ENCODE data around the gene BAG1.

DNA sequence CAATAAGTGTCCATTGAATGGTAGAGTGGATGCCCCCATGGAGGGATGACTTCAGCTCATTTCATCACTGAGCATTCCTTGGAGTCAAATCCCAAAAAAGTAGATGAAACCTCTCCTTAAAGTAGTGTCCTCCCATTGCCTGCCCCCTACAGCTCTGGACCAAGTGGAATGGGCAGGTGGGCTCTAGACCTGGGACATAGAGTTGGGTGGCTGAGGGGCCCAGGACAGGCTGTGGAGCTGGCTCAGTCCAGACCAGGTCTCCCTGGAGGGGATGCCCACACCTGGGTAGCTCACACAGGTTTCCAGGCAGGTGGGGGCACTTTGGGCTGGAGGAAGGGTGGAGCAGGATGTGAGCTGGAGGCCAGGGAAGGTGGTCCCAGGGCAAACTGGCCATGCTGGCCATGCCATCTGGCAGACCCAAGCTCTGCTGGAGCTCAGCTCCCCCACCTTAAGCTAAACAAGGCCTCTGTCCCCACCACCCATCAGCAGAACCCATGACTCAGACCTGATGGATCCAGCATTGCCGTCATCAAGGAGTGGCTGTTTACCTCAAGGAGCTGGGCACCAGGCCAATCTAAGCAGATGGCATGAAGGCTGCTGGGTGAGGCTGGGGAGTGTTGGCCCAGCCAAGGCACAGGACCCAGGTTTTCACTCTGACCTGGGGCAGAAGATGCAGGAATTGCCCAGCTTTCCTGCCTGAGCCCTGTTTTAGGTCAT is 30.7 kb downstream of the BAG1 start:
- TF ChIP-seq CTCF (IDR thresholded peaks at IDR 0.05 in 4 of 5, conservative IDR thresholded peaks at IDR 0.05 in 1 of 5) = no peak
- TF ChIP-seq POLR2A (IDR thresholded peaks at IDR 0.05) = no peak

All from gastrocnemius medialis (tissue), 4 donors.